H1 (cell line): ENCODE results near the gene SPACA7. TPM values are rescaled to one million over a fixed set of nuclear protein-coding genes. Genes with fewer than 3 reads are reported as not detected.

Experiments
- CTCF ChIA-PET: fragments of 300-600 bp; sonication (Branson Sonifier 250); formaldehyde crosslinking; loops from one replicate; lab custom pipeline; 2021; ENCODE audit not compliant: partially characterized antibody; lab: Charles Lee
- POLR2A ChIA-PET: fragments of 300-600 bp; sonication (Branson Sonifier 250); formaldehyde crosslinking; loops from one replicate; lab custom pipeline; 2021; ENCODE audit warnings: inconsistent platforms; ENCODE audit not compliant: partially characterized antibody; lab: Charles Lee
- DNase-seq, 2 experiments: peaks; one replicate each; pipeline versions ENCODE4 v3.0.0 to v3.0.0-alpha.2; 2010 to 2022; ENCODE audit warnings: low spot score in 2 of 2, low read depth in 1 of 2, mixed read lengths in 1 of 2
- FAIRE-seq: peaks from 2 replicates; lab custom pipeline; 2011; peaks lifted over from hg19 to GRCh38; lab: Jason Lieb, UNC
- H2AFZ ChIP-seq: 2 replicates; pipeline ENCODE4 v1.8.1; 2012; ENCODE audit warnings: low read length, inconsistent platforms
- H2AK5ac ChIP-seq: 2 replicates; pipeline ENCODE4 v1.6.1; 2013; ENCODE audit warnings: low read depth, low read length
- H2BK120ac ChIP-seq: replicated peaks from 2 replicates; pipeline ENCODE3; 2013; ENCODE audit warnings: low read depth, low read length, inconsistent platforms
- H2BK12ac ChIP-seq: 2 replicates; pipeline ENCODE4 v1.6.1; 2013; ENCODE audit warnings: low read depth, low read length
- H2BK15ac ChIP-seq: 2 replicates; pipeline ENCODE4 v1.6.1; 2013; ENCODE audit warnings: low read length
- H2BK20ac ChIP-seq: 2 replicates; pipeline ENCODE4 v1.6.1; 2013; ENCODE audit warnings: low read length
- H2BK5ac ChIP-seq: 2 replicates; pipeline ENCODE4 v1.6.1; 2013; ENCODE audit warnings: low read depth, low read length
- H3K14ac ChIP-seq: 2 replicates; pipeline ENCODE4 v1.6.1; 2013; ENCODE audit warnings: inconsistent platforms; ENCODE audit not compliant: insufficient read length
- H3K18ac ChIP-seq: 2 replicates; pipeline ENCODE4 v1.6.1; 2013; ENCODE audit warnings: low read length; ENCODE audit errors: extremely low read depth
- H3K23ac ChIP-seq: 2 replicates; pipeline ENCODE4 v1.6.1; 2013; ENCODE audit warnings: inconsistent platforms; ENCODE audit not compliant: insufficient read length
- H3K23me2 ChIP-seq: 2 replicates; pipeline ENCODE4 v1.6.1; 2013; ENCODE audit warnings: low read depth, low read length
- H3K27ac ChIP-seq: 2 replicates; pipeline ENCODE4 v1.6.1; 2011; ENCODE audit warnings: low read depth, low read length, inconsistent platforms
- H3K27me3 ChIP-seq, 4 experiments: replicated peaks in 1 of 4; 1 replicate in 1 of 4; 2 replicates in 3 of 4; pipeline versions ENCODE4 v1.6.1 to v1.8.1; 2011 to 2013; ENCODE audit warnings: low read length in 3 of 4, mild to moderate bottlenecking in 3 of 4, inconsistent platforms in 2 of 4, mixed read lengths in 2 of 4, moderate library complexity in 1 of 4; ENCODE audit not compliant: control insufficient read depth in 3 of 4, insufficient read depth in 3 of 4; ENCODE audit errors: extremely low read depth in 1 of 4
- H3K36me3 ChIP-seq, 4 experiments: 2 replicates each; pipeline versions ENCODE4 v1.6.1 to v1.8.1; 2011 to 2013; ENCODE audit warnings: mild to moderate bottlenecking in 4 of 4, low read length in 3 of 4, moderate library complexity in 2 of 4, control low read depth in 1 of 4, inconsistent platforms in 1 of 4; ENCODE audit not compliant: insufficient read depth in 4 of 4, control insufficient read depth in 2 of 4
- H3K4ac ChIP-seq: replicated peaks from 2 replicates; pipeline ENCODE3; 2013; ENCODE audit warnings: low read length, low read depth, mixed read lengths, inconsistent platforms; ENCODE audit not compliant: insufficient read length
- H3K4me1 ChIP-seq, 4 experiments: replicated peaks in 1 of 4; 1 replicate in 1 of 4; 2 replicates in 3 of 4; pipeline versions ENCODE4 v1.6.1 to v1.8.1; 2011 to 2013; ENCODE audit warnings: low read length in 3 of 4, inconsistent platforms in 2 of 4, mixed read lengths in 1 of 4; ENCODE audit not compliant: insufficient read depth in 4 of 4, control insufficient read depth in 3 of 4
- H3K4me2 ChIP-seq, 2 experiments: 2 replicates each; pipeline versions ENCODE4 v1.6.1 to v1.8.1; 2011 to 2013; ENCODE audit warnings: low read depth in 2 of 2, low read length in 2 of 2, control low read depth in 1 of 2, inconsistent platforms in 1 of 2, mild to moderate bottlenecking in 1 of 2; ENCODE audit not compliant: insufficient read depth in 1 of 2
- H3K4me3 ChIP-seq, 4 experiments: fragments of 200-600, 300-600 bp in 1 of 4; sonication (generic), shearing (Covaris generic), sonication (Bioruptor Twin) in 1 of 4; 2 replicates each; pipeline versions ENCODE4 v1.5.1 to v1.8.1; 2011 to 2016; ENCODE audit warnings: low read length in 4 of 4, low read depth in 3 of 4, control low read depth in 2 of 4, inconsistent platforms in 2 of 4, mild to moderate bottlenecking in 2 of 4, mixed read lengths in 1 of 4, moderate library complexity in 1 of 4; ENCODE audit not compliant: insufficient read depth in 2 of 4; ENCODE audit errors: extremely low read depth in 1 of 4
- H3K56ac ChIP-seq: replicated peaks from 2 replicates; pipeline ENCODE3; 2013; ENCODE audit warnings: low read depth, mild to moderate bottlenecking, mixed read lengths, low read length, inconsistent platforms; ENCODE audit not compliant: insufficient read length
- H3K79me1 ChIP-seq: 2 replicates; pipeline ENCODE4 v1.6.1; 2013; ENCODE audit warnings: low read depth, low read length, control low read depth
- H3K79me2 ChIP-seq, 2 experiments: 2 replicates each; pipeline versions ENCODE4 v1.6.1 to v1.8.1; 2012 to 2013; ENCODE audit warnings: low read length in 2 of 2, mild to moderate bottlenecking in 2 of 2, inconsistent platforms in 1 of 2; ENCODE audit not compliant: insufficient read depth in 2 of 2, control insufficient read depth in 1 of 2
- H3K9ac ChIP-seq, 4 experiments: replicated peaks in 1 of 4; 1 replicate in 1 of 4; 2 replicates in 3 of 4; pipeline versions ENCODE4 v1.6.1 to v1.8.1; 2011 to 2013; ENCODE audit warnings: low read depth in 3 of 4, low read length in 3 of 4, control low read depth in 2 of 4, mild to moderate bottlenecking in 2 of 4, moderate library complexity in 2 of 4, inconsistent platforms in 1 of 4; ENCODE audit errors: extremely low read depth in 1 of 4
- H3K9me3 ChIP-seq, 2 experiments: 2 replicates each; pipeline versions ENCODE4 v1.6.1 to v1.8.1; 2012 to 2013; ENCODE audit warnings: mild to moderate bottlenecking in 2 of 2, moderate library complexity in 2 of 2, control low read depth in 1 of 2, inconsistent platforms in 1 of 2, low read depth in 1 of 2, low read length in 1 of 2, mixed read lengths in 1 of 2; ENCODE audit not compliant: insufficient read depth in 2 of 2
- H4K20me1 ChIP-seq, 2 experiments: replicated peaks in 1 of 2; 2 replicates each; pipeline versions ENCODE3 to v1.8.1; 2011 to 2013; ENCODE audit warnings: inconsistent platforms in 2 of 2, low read length in 2 of 2, mild to moderate bottlenecking in 1 of 2; ENCODE audit not compliant: insufficient read depth in 2 of 2, control insufficient read depth in 1 of 2
- H4K5ac ChIP-seq: 2 replicates; pipeline ENCODE4 v1.6.1; 2013; ENCODE audit warnings: low read length, low read depth, mixed read lengths, inconsistent platforms; ENCODE audit not compliant: insufficient read length
- H4K8ac ChIP-seq: 2 replicates; pipeline ENCODE4 v1.8.0; 2013; ENCODE audit warnings: mild to moderate bottlenecking, moderate library complexity, low read length, inconsistent platforms; ENCODE audit not compliant: insufficient read depth; ENCODE audit errors: extremely low read depth
- H4K91ac ChIP-seq: replicated peaks from 2 replicates; pipeline ENCODE3; 2013; ENCODE audit warnings: low read length, mixed read lengths, inconsistent platforms; ENCODE audit not compliant: insufficient read length
- BRCA1 ChIP-seq: IDR thresholded peaks from 2 replicates; pipeline ENCODE4 v1.6.1; 2012; ENCODE audit warnings: low read depth, low read length, improper control_type of control experiment
- KDM5A ChIP-seq: fragments of 200-600 bp; IDR thresholded peaks from 2 replicates; pipeline ENCODE4 v1.7.1; 2012; ENCODE audit warnings: mild to moderate bottlenecking, low read length, inconsistent platforms, mixed read lengths
- MAFK ChIP-seq: IDR thresholded peaks from 2 replicates; pipeline ENCODE4 v1.6.1; 2012; ENCODE audit warnings: low read depth, mild to moderate bottlenecking, improper control_type of control experiment, low read length
- TAF7 ChIP-seq: optimal IDR thresholded peaks from 2 replicates; pipeline ENCODE3; 2011; ENCODE audit warnings: low read depth, mild to moderate bottlenecking, inconsistent platforms, low read length, moderate library complexity, borderline replicate concordance
- WGBS, 2 experiments: shearing (Covaris generic) in 1 of 2; methylation state at CpG; one replicate each; pipeline versions ENCODE4 v1.1.6 to v1.1.7; 2013 to 2015; ENCODE audit warnings: low lambda C conversion rate in 2 of 2, mixed read lengths in 2 of 2, inconsistent platforms in 1 of 2, low coverage in 1 of 2, missing lambda C conversion rate in 1 of 2; ENCODE audit not compliant: insufficient replicate concordance in 2 of 2, insufficient coverage in 1 of 2, insufficient read length in 1 of 2; ENCODE audit errors: extremely low coverage in 1 of 2, missing lambda C conversion rate in 1 of 2; 5-methylcytosine and 5-hydroxymethylcytosine counted together
- polyA plus RNA-seq, 7 experiments: library from polyadenylated mRNA; depleted of rRNA in 3 of 7; stranded (reverse) in 5 of 7; unstranded in 2 of 7; fragments of >200 nt in 5 of 7; fragments of 200-250 nt in 2 of 7; gene quantifications; 1 replicate in 5 of 7; 2 replicates in 1 of 7; 4 replicates in 1 of 7; pipeline versions ENCODE4 v1.2.1 to v1.2.3, GENCODE V29; 2011 to 2013; ENCODE audit warnings: missing spikeins in 2 of 7, mixed read lengths in 2 of 7
- total RNA-seq: library from RNA; stranded (reverse); fragmentation: NEBNext Ultra II Directional; extraction: Animal tissue kit (Norgen Biotek cat#: 25700); gene quantifications from 2 replicates; pipeline ENCODE4 v1.2.1, GENCODE V29; 2021

SPACA7 gene
- total and polyA plus RNA-seq, 2 of the 8 experiments (the other 6 are each of a cell fraction or from before 2014, with no cell fraction given): not detected

DNA sequence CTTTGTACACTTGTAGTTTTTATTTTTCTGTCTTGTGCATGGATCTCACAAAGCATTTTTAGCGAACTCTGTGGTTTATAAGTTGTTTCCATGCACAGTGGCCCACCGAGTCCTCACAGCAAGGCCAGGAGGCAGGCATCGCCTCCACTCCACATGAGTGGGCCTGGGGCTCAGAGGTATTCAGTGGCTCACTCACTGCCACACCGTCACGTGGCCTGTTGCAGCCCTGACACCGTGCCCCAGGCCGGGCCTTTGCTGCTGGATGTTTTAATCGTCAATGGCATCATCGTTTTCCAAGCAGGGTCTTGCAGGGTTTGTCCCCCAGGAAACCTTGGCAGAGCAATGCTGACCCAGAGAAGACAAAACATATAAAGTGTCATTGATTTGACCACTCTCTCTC is 59.8 kb downstream of the SPACA7 start:
- Histone ChIP-seq H4K20me1 (peaks cover 0 to 3% of the 10 kb centered on the region in 2 experiments), H2AFZ (no peak overlapping the region), H2BK20ac (no peak overlapping the region), H3K79me2 (0 out of 4 replicates have a peak, but pooled peaks cover 0 to 2% of the 10 kb centered on the region in 2 experiments), H4K91ac (no peak overlapping the region), H3K23ac (no peak overlapping the region), H3K9ac (no peak overlapping the region), H3K27ac (no peak overlapping the region), H4K8ac (no peak overlapping the region), H3K4me2 (no peak overlapping the region), H3K27me3 (no peaks in the 10 kb centered on the region; a peak in 2 of 7 replicates), H3K4me3 (no peak overlapping the region), H4K5ac (no peak overlapping the region), H3K56ac (no peak overlapping the region), H3K18ac (no peak overlapping the region), H3K14ac (no peak overlapping the region), H3K4ac (no peak overlapping the region), H2AK5ac (no peak overlapping the region), H3K9me3 (peaks cover 2 to 16% of the 10 kb centered on the region in 2 experiments; a peak in 2 of 4 replicates), H2BK5ac (no peak overlapping the region; the same call in 1 of the 2 replicates), H2BK15ac (no peak overlapping the region), H2BK12ac (no peak overlapping the region), H3K4me1 (no peaks in the 10 kb centered on the region), H3K23me2 (peaks cover 1% of the 10 kb centered on the region; the same call in 1 of the 2 replicates), H3K36me3 (no peaks in the 10 kb centered on the region), H3K79me1 (peaks cover 3% of the 10 kb centered on the region), H2BK120ac (no peak overlapping the region)
- ChIA-PET CTCF (interaction anchor here (1.4 kb wide), 1 partner anchor 21 kb away, joined by 3 read pairs; no protein-coding TSS in a partner anchor), POLR2A (no interaction called here)
- 93% methylated on average over 9 of the region's 9 CpGs; no CpG with 5 or more reads in 1 of the 2 experiments for WGBS, 2 experiments
- TF ChIP-seq MAFK (no peak), BRCA1 (no peak), TAF7 (no peak), KDM5A (no peak)
- no peak for FAIRE-seq
- DNase-seq: no peak
